ENCODE data around the gene CCDC91. TPM values are rescaled to one million over a fixed set of nuclear protein-coding genes. Genes with fewer than 3 reads are reported as not detected.

Gene CCDC91
- total and polyA plus RNA-seq, 9 of the 15 experiments (the other 6 are each of a cell fraction or from before 2014, with no cell fraction given) = 10.1 to 31.1 (median 26.3) TPM

- TF ChIP-seq ZZZ3 (IDR thresholded peaks at IDR 0.05) = no peak
- peak; percentile 76 for TF ChIP-seq ZNF146 (CRISPR knock-in tag; IDR thresholded peaks at IDR 0.05; ENCODE audit: unreplicated experiment)
- peak; percentile 42 for TF ChIP-seq RBM25 (IDR thresholded peaks at IDR 0.05; ENCODE audit: low read depth, low read length, severe bottlenecking)
- in situ Hi-C loops (cut with MboI) = no loop called here
- H3K9ac ChIP-seq (ENCODE audit: insufficient read depth in 1 of 2, low read depth in 2 of 2, low read length in 2 of 2) = no peak overlapping the region
- H3K36me3 ChIP-seq (ENCODE audit: control insufficient read depth, insufficient read depth, low read length) = no peaks in the 10 kb centered on the region
- H3K79me2 ChIP-seq (ENCODE audit: control insufficient read depth, insufficient read depth, low read length) = 0 out of 3 replicates have a peak, but pooled peaks cover 3% of the 10 kb centered on the region
- no peaks in the 10 kb centered on the region for H3K4me1 ChIP-seq (replicated peaks in 1 of 2; ENCODE audit: control insufficient read depth in 2 of 2, insufficient read depth in 2 of 2, low read length in 2 of 2)
- no peak for FAIRE-seq
- H3K4me2 ChIP-seq (ENCODE audit: insufficient read depth, low read length) = no peak overlapping the region
- BruUV-seq (replicated peaks) = no TSS peak
- CTCF ChIA-PET (ENCODE audit: low intra/inter-chr PET ratio) = no interaction called here
- peaks cover 7% of the 10 kb centered on the region; the same call in 1 of the 2 replicates for H3K9me3 ChIP-seq (replicated peaks; ENCODE audit: control insufficient read depth, insufficient read depth, low read depth, low read length)
- no peaks in the 10 kb centered on the region for H3K27me3 ChIP-seq (ENCODE audit: control insufficient read depth in 2 of 2, insufficient read depth in 2 of 2, low read length in 2 of 2)
- no peak overlapping the region for H3K4me3 ChIP-seq
- no peaks in the 10 kb centered on the region for H3K9me1 ChIP-seq (ENCODE audit: control insufficient read depth, insufficient read depth, low read length)
- DNase-seq (ENCODE audit: extremely low read depth in 1 of 4, low spot score in 3 of 4) = no peak
- no peak for ATAC-seq
- H2AFZ ChIP-seq (ENCODE audit: low read depth, low read length) = no peak overlapping the region
- intact Hi-C loops (cut with micrococcal nuclease) = loop anchor here (10.0 kb wide), 1 partner anchor 92 kb away; the partner anchor contains the start of gene CCDC91
- H4K20me1 ChIP-seq (replicated peaks; ENCODE audit: control insufficient read depth, insufficient read depth, low read length) = no peaks in the 10 kb centered on the region
- H3K27ac ChIP-seq (ENCODE audit: extremely low read depth, low read depth, low read length) = no peak overlapping the region
- POLR2A ChIA-PET = interaction anchor here (1.0 kb wide), 1 partner anchor 8 kb away, joined by 4 read pairs; no protein-coding TSS in a partner anchor
Measured at GRCh38 chr12:28286352-28286751, 96.1 kb downstream of the CCDC91 start.

DNA sequence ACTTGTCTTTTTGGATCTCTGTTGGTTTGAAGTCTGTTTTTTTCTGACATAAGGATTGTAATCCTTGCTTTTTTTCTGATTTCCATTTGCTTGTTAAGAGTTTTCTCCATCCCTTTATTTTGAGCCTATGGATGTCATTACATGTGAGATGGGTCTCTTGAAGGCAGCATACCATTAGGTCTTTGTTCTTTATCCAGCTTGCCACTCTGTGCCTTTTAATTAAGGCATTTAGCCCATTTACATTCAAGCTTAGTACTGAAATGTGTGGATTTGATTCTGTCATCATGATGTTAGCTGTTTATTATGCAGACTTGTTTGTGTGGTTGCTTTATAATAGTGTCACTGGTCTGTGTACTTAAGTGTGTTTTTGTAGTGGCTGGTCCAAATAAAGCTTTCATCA, 100.0 kb downstream of the CCDC91 start:
- Histone ChIP-seq H3K9me3 (replicated peaks; ENCODE audit: control insufficient read depth, insufficient read depth, low read depth, low read length) (peaks cover 6% of the 10 kb centered on the region; the same call in 1 of the 2 replicates), H3K4me1 (replicated peaks in 1 of 2; ENCODE audit: control insufficient read depth in 2 of 2, insufficient read depth in 2 of 2, low read length in 2 of 2) (no peaks in the 10 kb centered on the region), H3K9ac (ENCODE audit: insufficient read depth in 1 of 2, low read depth in 2 of 2, low read length in 2 of 2) (no peak overlapping the region), H3K36me3 (ENCODE audit: control insufficient read depth, insufficient read depth, low read length) (no peaks in the 10 kb centered on the region), H3K4me3 (no peak overlapping the region), H3K79me2 (ENCODE audit: control insufficient read depth, insufficient read depth, low read length) (peaks cover 4% of the 10 kb centered on the region; the same call in 1 of the 3 replicates), H3K27me3 (ENCODE audit: control insufficient read depth in 2 of 2, insufficient read depth in 2 of 2, low read length in 2 of 2) (no peaks in the 10 kb centered on the region), H2AFZ (ENCODE audit: low read depth, low read length) (no peak overlapping the region), H3K9me1 (ENCODE audit: control insufficient read depth, insufficient read depth, low read length) (no peaks in the 10 kb centered on the region), H3K4me2 (ENCODE audit: insufficient read depth, low read length) (no peak overlapping the region), H3K27ac (ENCODE audit: extremely low read depth, low read depth, low read length) (no peak overlapping the region), H4K20me1 (replicated peaks; ENCODE audit: control insufficient read depth, insufficient read depth, low read length) (no peaks in the 10 kb centered on the region)
- BruUV-seq (replicated peaks) = no TSS peak
- FAIRE-seq (peak; percentile 15), DNase-seq (ENCODE audit: extremely low read depth in 1 of 4, low spot score in 3 of 4) (no peak), ATAC-seq (no peak)
- POLR2A ChIA-PET = no interaction called here
- CTCF ChIA-PET (ENCODE audit: low intra/inter-chr PET ratio) = no interaction called here
- intact Hi-C loops (cut with micrococcal nuclease) (no loop called here), in situ Hi-C loops (cut with MboI) (no loop called here)
- no peak for TF ChIP-seq SNRNP70 (optimal IDR thresholded peaks at IDR 0.05; ENCODE audit: low read depth, low read length)
- no peak for TF ChIP-seq TRIM25 (IDR thresholded peaks at IDR 0.05; ENCODE audit: borderline replicate concordance)
- no peak for TF ChIP-seq TAF1 (IDR thresholded peaks at IDR 0.05; ENCODE audit: control insufficient read depth, extremely low read depth, insufficient read depth, low read length, severe bottlenecking)
- no peak for TF ChIP-seq SAFB (IDR thresholded peaks at IDR 0.05; ENCODE audit: borderline replicate concordance, low read depth, low read length)
- TF ChIP-seq BCLAF1 (IDR thresholded peaks at IDR 0.05; ENCODE audit: borderline replicate concordance in 1 of 2, control insufficient read depth in 1 of 2, low read depth in 2 of 2, low read length in 1 of 2) = no peak
- no peak for TF ChIP-seq RCOR1 (IDR thresholded peaks at IDR 0.05; ENCODE audit: borderline replicate concordance in 1 of 2, low read depth in 2 of 2, low read length in 2 of 2)
- no peak for TF ChIP-seq MAZ (CRISPR knock-in tag; conservative IDR thresholded peaks at IDR 0.05 in 1 of 2, IDR thresholded peaks at IDR 0.05 in 1 of 2)
- no peak for TF ChIP-seq SOX6 (IDR thresholded peaks at IDR 0.05)
